M059J (cell line): ENCODE measurements around the gene PRCP. TPM values are rescaled to one million over a fixed set of nuclear protein-coding genes. Genes with fewer than 3 reads are reported as not detected.
A peak's percentile ranks its signal among the peaks of the same experiment; 100 is the strongest.

Source experiments
- DNase-seq: peaks from one replicate; pipeline ENCODE4 v3.0.0-alpha.2; 2012; ENCODE audit warnings: low read depth
- total RNA-seq: library from RNA; depleted of rRNA; stranded (reverse); fragments of >200 nt; shearing (Covaris generic); gene quantifications from 2 replicates; pipeline ENCODE4 v1.2.3, GENCODE V29; 2014; rRNA removed

PRCP gene
- total RNA-seq, 1 experiment from 2014 or later, result 89.6 TPM

GRCh38 chr11:82786836-82787235 is 113.4 kb downstream of the PRCP start:
- DNase-seq, result no peak

GRCh38 chr11:82786001-82786400 is 114.2 kb downstream of the PRCP start:
- no peak for DNase-seq

GRCh38 chr11:82782825-82783374 is 117.3 kb downstream of the PRCP start:
- no peak for DNase-seq

- no peak for DNase-seq
These were observed 121.5 kb downstream of the PRCP start for GRCh38 chr11:82778776-82779175.

GRCh38 chr11:82776377-82776776 is 123.9 kb downstream of the PRCP start:
- DNase-seq, result peak; percentile 34

GRCh38 chr11:82775736-82776346 is 124.4 kb downstream of the PRCP start:
- peak; percentile 66 for DNase-seq

- no peak for DNase-seq
These were observed 125.0 kb downstream of the PRCP start for GRCh38 chr11:82775218-82775617.

Other genes starting within 250 kb of the PRCP start
- gene FAM181B, start 166.6 kb downstream of the PRCP start, total RNA-seq, result 0.02 TPM in 1 of 2 replicates, not detected in the other
- 18.8 and 22.9 TPM in 2 replicates for gene DDIAS, start 1.3 kb upstream of the PRCP start, total RNA-seq
- gene RAB30, start 171.5 kb upstream of the PRCP start, total RNA-seq, result 9.4 and 12.2 TPM in 2 replicates